Kidney capillary endothelial cell (primary cell): Measurements from ENCODE around the gene CHRM5.

ENCODE experiments used
- DNase-seq: peaks from one replicate; pipeline ENCODE4 v3.0.0-alpha.2; 2018; ENCODE audit warnings: low spot score

Gene CHRM5

GRCh38 chr15:33968224-33968623 lies at the start of gene CHRM5:
TSS of gene CHRM5 (plus strand) at chr15:33968497. CDS start at chr15:34062718, 94,221 bp downstream.
- no peak for DNase-seq

- no peak for DNase-seq
Observed at GRCh38 chr15:33923446-33923845, 44.9 kb upstream of the CHRM5 start.

- DNase-seq, result no peak
Observed at GRCh38 chr15:33926260-33926659, 42.0 kb upstream of the CHRM5 start.

GRCh38 chr15:33932734-33933133 lies 35.6 kb upstream of the CHRM5 start:
- DNase-seq, result no peak

GRCh38 chr15:33934396-33934795 lies 33.9 kb upstream of the CHRM5 start:
- no peak for DNase-seq

- no peak for DNase-seq
Observed at GRCh38 chr15:33934921-33935320, 33.4 kb upstream of the CHRM5 start.

GRCh38 chr15:33941279-33942063 lies 26.8 kb upstream of the CHRM5 start:
- DNase-seq, result no peak

GRCh38 chr15:33946152-33946551 lies 22.1 kb upstream of the CHRM5 start:
- DNase-seq, result no peak

- no peak for DNase-seq
Observed at GRCh38 chr15:33955945-33956344, 12.4 kb upstream of the CHRM5 start.

- DNase-seq, result no peak
Observed at GRCh38 chr15:33956397-33956796, 11.9 kb upstream of the CHRM5 start.

- no peak for DNase-seq
Observed at GRCh38 chr15:33959844-33960548, 8.3 kb upstream of the CHRM5 start.

GRCh38 chr15:33960549-33960935 lies 7.8 kb upstream of the CHRM5 start:
- DNase-seq, result no peak

- DNase-seq, result peak; percentile 46
Observed at GRCh38 chr15:33963831-33964664, 4.2 kb upstream of the CHRM5 start.

GRCh38 chr15:33964665-33965040 lies 3.6 kb upstream of the CHRM5 start:
- no peak for DNase-seq

- no peak for DNase-seq
Observed at GRCh38 chr15:33968821-33969220, 524 bp downstream of the CHRM5 start.

GRCh38 chr15:33971811-33972210 lies 3.5 kb downstream of the CHRM5 start:
- no peak for DNase-seq

GRCh38 chr15:33975022-33975565 lies 6.8 kb downstream of the CHRM5 start:
- no peak for DNase-seq

GRCh38 chr15:33980159-33980558 lies 11.9 kb downstream of the CHRM5 start:
- DNase-seq, result no peak

GRCh38 chr15:33982516-33982915 lies 14.2 kb downstream of the CHRM5 start:
- DNase-seq, result no peak

GRCh38 chr15:33985287-33985686 lies 17.0 kb downstream of the CHRM5 start:
- DNase-seq, result no peak

- no peak for DNase-seq
Observed at GRCh38 chr15:33985751-33986150, 17.5 kb downstream of the CHRM5 start.

- DNase-seq, result no peak
Observed at GRCh38 chr15:33987444-33987843, 19.1 kb downstream of the CHRM5 start.
